Panc1 (cell line): ENCODE results near the gene TMC8. TPM values are rescaled to one million over a fixed set of nuclear protein-coding genes. Genes with fewer than 3 reads are reported as not detected.

Source experiments
- ATAC-seq: fragments of 200-7000 bp; cut with Tn5 transposase; 2 replicates; pipeline ENCODE4 v1.9.1; 2020; ENCODE audit warnings: mild to moderate bottlenecking, moderate library complexity
- BruUV-seq: library from RNA; stranded (reverse); fragments of 400-500 nt; replicated peaks from 2 replicates; lab custom pipeline; 2021; lab: Mats Ljungman, UMichigan
- CTCF ChIA-PET: fragments of 300-600 bp; sonication (Branson Sonifier 250); formaldehyde crosslinking; loops from one replicate; lab custom pipeline; 2022; ENCODE audit warnings: antibody characterized with exemption; lab: Charles Lee
- POLR2A ChIA-PET: fragments of 300-600 bp; sonication (Branson Sonifier 250); formaldehyde crosslinking; loops from one replicate; lab custom pipeline; 2022; ENCODE audit warnings: antibody characterized with exemption; lab: Charles Lee
- DNase-seq: peaks from one replicate; pipeline ENCODE4 v3.0.0-alpha.2; 2010; ENCODE audit warnings: low read depth, low spot score
- H3K27ac ChIP-seq: 2 replicates; pipeline ENCODE4 v1.5.1; 2011; ENCODE audit warnings: mild to moderate bottlenecking, low read length, inconsistent platforms
- H3K27me3 ChIP-seq: fragments of 200-500 bp; sonication (Bioruptor generic); 2 replicates; pipeline ENCODE4 v1.6.0; 2014; ENCODE audit warnings: low read length, inconsistent platforms; ENCODE audit not compliant: control insufficient read depth, insufficient read depth
- H3K36me3 ChIP-seq: fragments of 200-500 bp; sonication (Bioruptor generic); 2 replicates; pipeline ENCODE4 v1.5.1; 2014; ENCODE audit warnings: inconsistent platforms, mild to moderate bottlenecking, low read length, moderate library complexity; ENCODE audit not compliant: control insufficient read depth, insufficient read depth
- H3K4me1 ChIP-seq: 2 replicates; pipeline ENCODE4 v1.5.1; 2011; ENCODE audit warnings: inconsistent platforms, mild to moderate bottlenecking, low read length, moderate library complexity; ENCODE audit not compliant: control insufficient read depth, insufficient read depth
- H3K4me3 ChIP-seq, 2 experiments: 2 replicates each; pipeline ENCODE4 v1.5.1; 2011 to 2012; ENCODE audit warnings: low read depth in 2 of 2, low read length in 2 of 2, mild to moderate bottlenecking in 2 of 2, inconsistent platforms in 1 of 2, moderate library complexity in 1 of 2
- H3K9me3 ChIP-seq: fragments of 200-500 bp; sonication (Bioruptor generic); 2 replicates; pipeline ENCODE4 v1.5.1; 2014; ENCODE audit warnings: low read depth, mild to moderate bottlenecking, inconsistent platforms, low read length, moderate library complexity; ENCODE audit not compliant: control insufficient read depth, insufficient read depth
- POLR2AphosphoS5 ChIP-seq: IDR thresholded peaks from 2 replicates; pipeline ENCODE4 v1.6.1; 2012; ENCODE audit warnings: mild to moderate bottlenecking, low read depth, low read length, moderate library complexity
- SIN3A ChIP-seq: IDR thresholded peaks from 2 replicates; pipeline ENCODE4 v1.6.1; 2012; ENCODE audit warnings: low read depth, mild to moderate bottlenecking, low read length, moderate library complexity, borderline replicate concordance; ENCODE audit not compliant: insufficient read depth
- TCF7L2 ChIP-seq: IDR thresholded peaks from 2 replicates; pipeline ENCODE4 v1.6.1; 2011; ENCODE audit warnings: mild to moderate bottlenecking, low read depth, low read length, inconsistent platforms
- in situ Hi-C: cut with HindIII; loops from 2 replicates; pipeline ENCODE4 v1.10.0; 2016; ENCODE audit warnings: low sequenced_read_pairs, low pct_unique_long_range_greater_than_20kb
- intact Hi-C: fragments of 100-400 bp; cut with micrococcal nuclease; formaldehyde crosslinking; loops from one replicate; pipeline ENCODE4 v1.10.0; 2022; ENCODE audit not compliant: unreplicated experiment
- total RNA-seq: library from RNA; stranded (reverse); gene quantifications from one replicate; pipeline ENCODE4 v1.2.1, GENCODE V29; 2021; ENCODE audit not compliant: unreplicated experiment
- TF ChIP-seq, protein P1 (sequence below): fragments of 450-650 bp; IDR thresholded peaks from 2 replicates; pipeline ENCODE4 v1.5.1; 2017; ENCODE audit warnings: mild to moderate bottlenecking
- TF ChIP-seq, protein P2 (sequence below), 2 experiments: IDR thresholded peaks; 2 replicates each; pipeline ENCODE4 v1.6.1; 2011 to 2012; ENCODE audit warnings: low read depth in 2 of 2, control low read depth in 1 of 2, low read length in 1 of 2, mild to moderate bottlenecking in 1 of 2, moderate library complexity in 1 of 2; ENCODE audit not compliant: insufficient read depth in 1 of 2

Gene TMC8
- total RNA-seq, 1 experiment from 2014 or later: 1.4 TPM

DNA sequence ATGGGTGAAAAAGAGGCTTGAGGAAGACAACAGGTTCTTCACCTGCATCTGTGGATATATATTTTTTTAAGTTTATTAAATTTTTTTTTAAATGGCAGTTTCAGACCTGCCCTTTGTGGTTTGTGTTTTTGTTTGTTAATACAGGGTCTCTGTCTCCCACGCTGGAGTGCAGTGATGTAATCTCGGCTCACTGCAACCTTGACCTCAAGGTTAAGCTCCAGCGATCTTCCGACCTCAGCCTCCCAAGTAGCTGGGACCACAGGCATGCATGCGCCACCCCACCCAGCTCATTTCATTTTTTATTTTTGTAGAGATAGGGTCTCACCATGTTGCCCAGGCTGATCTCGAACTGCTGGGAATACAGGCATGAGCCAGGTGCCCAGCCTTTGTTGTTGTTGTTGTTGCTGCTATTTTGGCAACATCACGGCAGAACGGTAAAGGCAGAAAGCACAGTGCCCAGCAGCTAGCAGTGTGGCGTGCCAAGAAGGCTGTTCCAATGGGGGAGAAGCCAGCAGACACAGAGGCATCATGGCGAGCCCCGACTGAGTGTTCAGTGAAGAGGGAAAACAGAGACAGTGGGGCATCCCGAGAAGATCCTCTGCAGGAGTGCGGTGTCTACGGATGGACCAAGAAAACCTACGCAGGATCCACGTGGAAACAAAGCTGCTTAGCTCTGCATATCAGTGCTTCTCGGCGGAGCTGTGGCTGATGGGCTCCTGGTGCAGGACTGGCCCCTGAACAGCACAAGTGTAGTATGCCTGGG is 21.7 kb upstream of the TMC8 start:
- Histone ChIP-seq H3K9me3 (no peaks in the 10 kb centered on the region), H3K27me3 (no peaks in the 10 kb centered on the region), H3K36me3 (no peaks in the 10 kb centered on the region), H3K4me1 (no peaks in the 10 kb centered on the region; the same call in 1 of the 2 replicates), H3K27ac (no peak overlapping the region), H3K4me3 (no peak overlapping the region)
- intact Hi-C loops: no loop called here
- in situ Hi-C loops: no loop called here
- no TSS peak for BruUV-seq
- ATAC-seq (no peak), DNase-seq (no peak)
- ChIA-PET CTCF (interaction anchor here (0.6 to 1.5 kb wide), 2 partner anchors 24 to 98 kb away, joined by 3 to 11 read pairs; no protein-coding TSS in a partner anchor), POLR2A (interaction anchor here (0.7 kb wide), 2 partner anchors 39 to 95 kb away, joined by 3 read pairs; no protein-coding TSS in a partner anchor)
- TF ChIP-seq SIN3A: no peak
- TF ChIP-seq, protein P1, sequence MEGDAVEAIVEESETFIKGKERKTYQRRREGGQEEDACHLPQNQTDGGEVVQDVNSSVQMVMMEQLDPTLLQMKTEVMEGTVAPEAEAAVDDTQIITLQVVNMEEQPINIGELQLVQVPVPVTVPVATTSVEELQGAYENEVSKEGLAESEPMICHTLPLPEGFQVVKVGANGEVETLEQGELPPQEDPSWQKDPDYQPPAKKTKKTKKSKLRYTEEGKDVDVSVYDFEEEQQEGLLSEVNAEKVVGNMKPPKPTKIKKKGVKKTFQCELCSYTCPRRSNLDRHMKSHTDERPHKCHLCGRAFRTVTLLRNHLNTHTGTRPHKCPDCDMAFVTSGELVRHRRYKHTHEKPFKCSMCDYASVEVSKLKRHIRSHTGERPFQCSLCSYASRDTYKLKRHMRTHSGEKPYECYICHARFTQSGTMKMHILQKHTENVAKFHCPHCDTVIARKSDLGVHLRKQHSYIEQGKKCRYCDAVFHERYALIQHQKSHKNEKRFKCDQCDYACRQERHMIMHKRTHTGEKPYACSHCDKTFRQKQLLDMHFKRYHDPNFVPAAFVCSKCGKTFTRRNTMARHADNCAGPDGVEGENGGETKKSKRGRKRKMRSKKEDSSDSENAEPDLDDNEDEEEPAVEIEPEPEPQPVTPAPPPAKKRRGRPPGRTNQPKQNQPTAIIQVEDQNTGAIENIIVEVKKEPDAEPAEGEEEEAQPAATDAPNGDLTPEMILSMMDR: no peak
- TF ChIP-seq, protein P2, sequence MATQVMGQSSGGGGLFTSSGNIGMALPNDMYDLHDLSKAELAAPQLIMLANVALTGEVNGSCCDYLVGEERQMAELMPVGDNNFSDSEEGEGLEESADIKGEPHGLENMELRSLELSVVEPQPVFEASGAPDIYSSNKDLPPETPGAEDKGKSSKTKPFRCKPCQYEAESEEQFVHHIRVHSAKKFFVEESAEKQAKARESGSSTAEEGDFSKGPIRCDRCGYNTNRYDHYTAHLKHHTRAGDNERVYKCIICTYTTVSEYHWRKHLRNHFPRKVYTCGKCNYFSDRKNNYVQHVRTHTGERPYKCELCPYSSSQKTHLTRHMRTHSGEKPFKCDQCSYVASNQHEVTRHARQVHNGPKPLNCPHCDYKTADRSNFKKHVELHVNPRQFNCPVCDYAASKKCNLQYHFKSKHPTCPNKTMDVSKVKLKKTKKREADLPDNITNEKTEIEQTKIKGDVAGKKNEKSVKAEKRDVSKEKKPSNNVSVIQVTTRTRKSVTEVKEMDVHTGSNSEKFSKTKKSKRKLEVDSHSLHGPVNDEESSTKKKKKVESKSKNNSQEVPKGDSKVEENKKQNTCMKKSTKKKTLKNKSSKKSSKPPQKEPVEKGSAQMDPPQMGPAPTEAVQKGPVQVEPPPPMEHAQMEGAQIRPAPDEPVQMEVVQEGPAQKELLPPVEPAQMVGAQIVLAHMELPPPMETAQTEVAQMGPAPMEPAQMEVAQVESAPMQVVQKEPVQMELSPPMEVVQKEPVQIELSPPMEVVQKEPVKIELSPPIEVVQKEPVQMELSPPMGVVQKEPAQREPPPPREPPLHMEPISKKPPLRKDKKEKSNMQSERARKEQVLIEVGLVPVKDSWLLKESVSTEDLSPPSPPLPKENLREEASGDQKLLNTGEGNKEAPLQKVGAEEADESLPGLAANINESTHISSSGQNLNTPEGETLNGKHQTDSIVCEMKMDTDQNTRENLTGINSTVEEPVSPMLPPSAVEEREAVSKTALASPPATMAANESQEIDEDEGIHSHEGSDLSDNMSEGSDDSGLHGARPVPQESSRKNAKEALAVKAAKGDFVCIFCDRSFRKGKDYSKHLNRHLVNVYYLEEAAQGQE (IDR thresholded peaks at IDR 0.05; ENCODE audit: insufficient read depth in 1 of 2, low read depth in 2 of 2, low read length in 1 of 2): no peak
- TF ChIP-seq TCF7L2: no peak
- TF ChIP-seq POLR2AphosphoS5: no peak

DNA sequence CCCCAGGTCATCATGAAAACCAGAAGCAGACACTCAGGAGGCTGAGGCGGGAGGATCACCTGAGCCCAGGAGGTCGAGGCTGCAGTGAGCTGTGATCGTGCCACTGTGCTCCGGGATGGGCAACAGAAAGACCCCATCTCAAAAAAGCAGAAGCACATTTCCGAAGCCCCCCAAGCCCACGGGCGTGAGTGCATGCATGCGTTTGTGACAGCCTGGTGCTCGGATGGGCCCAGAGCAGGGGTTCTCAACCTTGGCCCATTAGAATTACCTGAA is 21.1 kb upstream of the TMC8 start:
- CTCF ChIA-PET: interaction anchor here (1.5 kb wide), 1 partner anchor 24 kb away, joined by 3 read pairs; no protein-coding TSS in a partner anchor

More for the DNA sequence above, 21.1 kb upstream of the TMC8 start:
- no peaks in the 10 kb centered on the region for H3K9me3 ChIP-seq
- H3K27me3 ChIP-seq: no peaks in the 10 kb centered on the region
- ATAC-seq (no peak), DNase-seq (no peak)
- no peaks in the 10 kb centered on the region; the same call in 1 of the 2 replicates for H3K4me1 ChIP-seq
- in situ Hi-C loops (no loop called here), intact Hi-C loops (no loop called here)
- no peak overlapping the region for H3K27ac ChIP-seq
- no TSS peak for BruUV-seq
- POLR2A ChIA-PET: no interaction called here
- no peak overlapping the region for H3K4me3 ChIP-seq
- TF ChIP-seq, protein P2 (IDR thresholded peaks at IDR 0.05; ENCODE audit: insufficient read depth in 1 of 2, low read depth in 2 of 2, low read length in 1 of 2): no peak
- no peak for TF ChIP-seq SIN3A
- no peaks in the 10 kb centered on the region for H3K36me3 ChIP-seq
